Lung (tissue), 12 donors: ENCODE data around the gene BBS10. TPM values are rescaled to one million over a fixed set of nuclear protein-coding genes. Genes with fewer than 3 reads are reported as not detected.

ENCODE experiments used
- ATAC-seq: fragments of 200-7000 bp; cut with Tn5 transposase; one replicate; pipeline ENCODE4 v1.9.1; 2020; ENCODE audit warnings: moderate number of reproducible peaks; ENCODE audit not compliant: insufficient read depth, low FRiP score
- DNase-seq, 3 donors: peaks; one replicate each; pipeline ENCODE4 v3.0.0-alpha.2; 2013 to 2017
- H3K27ac ChIP-seq, 2 donors: one replicate each; pipeline ENCODE4 v1.5.1; 2013; ENCODE audit warnings: mild to moderate bottlenecking in 2 of 2, moderate library complexity in 2 of 2, control low read depth in 1 of 2, inconsistent platforms in 1 of 2, low read depth in 1 of 2, low read length in 1 of 2
- H3K27me3 ChIP-seq, 3 donors: one replicate each; pipeline ENCODE4 v1.5.1; 2013; ENCODE audit warnings: low read length in 2 of 3; ENCODE audit not compliant: control insufficient read depth in 3 of 3, insufficient read depth in 3 of 3
- H3K36me3 ChIP-seq, 4 donors: one replicate each; pipeline ENCODE4 v1.5.1; 2013; ENCODE audit warnings: low read length in 4 of 4, mild to moderate bottlenecking in 1 of 4, moderate library complexity in 1 of 4; ENCODE audit not compliant: control insufficient read depth in 4 of 4, insufficient read depth in 4 of 4
- H3K4me1 ChIP-seq, 5 donors: one replicate each; pipeline ENCODE4 v1.5.1; 2013; ENCODE audit warnings: low read length in 5 of 5, mild to moderate bottlenecking in 2 of 5, moderate library complexity in 1 of 5; ENCODE audit not compliant: control insufficient read depth in 5 of 5, insufficient read depth in 5 of 5
- H3K4me3 ChIP-seq: one replicate; pipeline ENCODE4 v1.5.1; 2013; ENCODE audit warnings: mild to moderate bottlenecking, control low read depth, moderate library complexity
- H3K9ac ChIP-seq, 2 donors: one replicate each; pipeline ENCODE4 v1.5.1; 2013; ENCODE audit warnings: low read length in 2 of 2, control low read depth in 1 of 2; ENCODE audit not compliant: insufficient read depth in 1 of 2
- H3K9me3 ChIP-seq, 4 donors: one replicate each; pipeline ENCODE4 v1.5.1; 2013; ENCODE audit warnings: low read length in 3 of 4, mild to moderate bottlenecking in 1 of 4, moderate library complexity in 1 of 4; ENCODE audit not compliant: control insufficient read depth in 4 of 4, insufficient read depth in 3 of 4
- WGBS, 2 donors: extraction: QIAGEN DNeasy Blood & Tissue Kit; methylation state at CpG; one replicate each; pipeline ENCODE4 v1.1.7; 2013; 5-methylcytosine and 5-hydroxymethylcytosine counted together
- polyA plus RNA-seq, 2 donors: library from polyadenylated mRNA; stranded (reverse); fragments of 200-250 nt; gene quantifications; one replicate each; pipeline ENCODE4 v1.2.1, GENCODE V29; 2013
- total RNA-seq, 2 donors: library from RNA; depleted of rRNA in 1 of 2; stranded (reverse); fragments of >200 nt in 1 of 2; gene quantifications; one replicate each; pipeline ENCODE4 v1.2.1, GENCODE V29; 2014 to 2021
- TF ChIP-seq, protein P1 (sequence below): IDR thresholded peaks from 2 replicates; pipeline ENCODE4 v1.5.1; 2012; ENCODE audit warnings: mild to moderate bottlenecking; ENCODE audit errors: control extremely low read depth, extremely low read depth
- donor health status: control.
- donor health status: control.
- donor health status: Bipolar disorder and iron deficiency.
- donor health status: healthy.
- donor health status: DM: yes; HTN: yes; CAD: no.

BBS10 gene
- total and polyA plus RNA-seq, 4 donors: 5.1 to 28.9 (median 8.8) TPM

DNA sequence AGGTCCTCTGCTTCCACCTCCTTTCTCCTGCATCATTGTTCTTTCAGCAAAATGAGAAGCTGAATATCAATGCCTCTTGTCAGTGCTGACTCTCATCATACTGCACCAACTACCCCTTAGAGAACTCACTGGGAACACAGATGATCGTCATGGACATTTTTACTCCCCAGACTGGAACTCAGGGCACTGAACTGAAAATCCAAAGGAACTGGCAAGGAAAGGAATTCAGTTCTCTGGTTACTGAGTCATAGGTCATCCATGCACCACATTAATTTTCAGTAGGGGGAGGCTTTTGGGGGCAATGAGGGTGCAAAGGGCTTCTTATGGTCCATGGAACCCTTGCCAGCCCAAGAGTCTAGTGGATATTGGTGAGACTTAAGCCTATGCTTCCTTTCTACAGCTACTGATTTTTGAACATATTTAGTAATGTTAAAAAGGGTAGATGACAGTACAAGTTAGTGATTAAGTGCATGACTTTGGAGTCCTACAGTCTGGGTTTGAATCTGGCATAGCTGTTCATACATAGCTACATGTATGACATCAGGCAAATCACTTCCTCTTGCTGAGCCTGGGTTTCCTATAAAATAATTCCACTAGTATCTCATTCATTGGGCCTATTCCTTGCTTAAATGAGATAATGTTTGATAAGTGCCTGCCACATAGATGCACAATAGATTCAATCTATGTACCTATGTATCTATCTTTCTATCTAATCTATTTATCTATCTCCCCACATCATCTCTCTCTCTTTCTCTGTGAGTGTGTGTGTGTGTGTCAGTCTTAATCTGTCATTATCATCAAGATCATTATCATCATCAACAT is 29.2 kb downstream of the BBS10 start:
- no peak overlapping the region for H3K9ac ChIP-seq
- no peaks in the 10 kb centered on the region for H3K4me1 ChIP-seq
- no peak for DNase-seq
- H3K9me3 ChIP-seq: no peaks in the 10 kb centered on the region
- 92 to 96% methylated on average over 1 of the region's 1 CpG for WGBS, 2 donors
- H3K4me3 ChIP-seq: no peak overlapping the region
- H3K36me3 ChIP-seq: no peaks in the 10 kb centered on the region
- TF ChIP-seq, protein P1, sequence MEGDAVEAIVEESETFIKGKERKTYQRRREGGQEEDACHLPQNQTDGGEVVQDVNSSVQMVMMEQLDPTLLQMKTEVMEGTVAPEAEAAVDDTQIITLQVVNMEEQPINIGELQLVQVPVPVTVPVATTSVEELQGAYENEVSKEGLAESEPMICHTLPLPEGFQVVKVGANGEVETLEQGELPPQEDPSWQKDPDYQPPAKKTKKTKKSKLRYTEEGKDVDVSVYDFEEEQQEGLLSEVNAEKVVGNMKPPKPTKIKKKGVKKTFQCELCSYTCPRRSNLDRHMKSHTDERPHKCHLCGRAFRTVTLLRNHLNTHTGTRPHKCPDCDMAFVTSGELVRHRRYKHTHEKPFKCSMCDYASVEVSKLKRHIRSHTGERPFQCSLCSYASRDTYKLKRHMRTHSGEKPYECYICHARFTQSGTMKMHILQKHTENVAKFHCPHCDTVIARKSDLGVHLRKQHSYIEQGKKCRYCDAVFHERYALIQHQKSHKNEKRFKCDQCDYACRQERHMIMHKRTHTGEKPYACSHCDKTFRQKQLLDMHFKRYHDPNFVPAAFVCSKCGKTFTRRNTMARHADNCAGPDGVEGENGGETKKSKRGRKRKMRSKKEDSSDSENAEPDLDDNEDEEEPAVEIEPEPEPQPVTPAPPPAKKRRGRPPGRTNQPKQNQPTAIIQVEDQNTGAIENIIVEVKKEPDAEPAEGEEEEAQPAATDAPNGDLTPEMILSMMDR: no peak
- H3K27me3 ChIP-seq: no peaks in the 10 kb centered on the region
- H3K27ac ChIP-seq: no peak overlapping the region
- ATAC-seq: no peak

DNA sequence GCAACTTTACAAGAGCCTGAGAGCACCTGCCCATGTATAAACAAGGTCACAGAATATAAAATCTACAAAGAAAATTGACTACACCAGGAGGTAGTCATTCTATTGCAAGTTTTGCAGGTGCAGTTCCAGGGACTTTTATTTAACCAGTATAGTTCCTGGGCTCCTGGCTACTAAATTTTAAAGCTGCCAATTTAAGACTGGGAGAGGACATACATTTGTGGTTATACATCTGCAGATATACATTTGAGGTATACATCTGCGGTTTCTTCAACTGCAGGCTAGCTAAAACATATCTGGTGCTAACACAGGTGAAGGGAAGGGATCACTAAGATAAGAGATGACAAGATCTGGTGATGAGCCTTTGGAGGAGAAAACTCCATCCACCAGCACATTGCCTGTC is 30.2 kb downstream of the BBS10 start:
- H3K36me3 ChIP-seq: no peaks in the 10 kb centered on the region
- no peak for ATAC-seq
- WGBS, 2 donors: 91 to 96% methylated on average over 1 of the region's 1 CpG
- no peaks in the 10 kb centered on the region for H3K9me3 ChIP-seq
- H3K27ac ChIP-seq: no peak overlapping the region
- TF ChIP-seq, protein P1: no peak
- no peak overlapping the region for H3K9ac ChIP-seq
- H3K4me3 ChIP-seq: no peak overlapping the region
- DNase-seq: no peak
- H3K27me3 ChIP-seq: no peaks in the 10 kb centered on the region
- no peaks in the 10 kb centered on the region for H3K4me1 ChIP-seq

DNA sequence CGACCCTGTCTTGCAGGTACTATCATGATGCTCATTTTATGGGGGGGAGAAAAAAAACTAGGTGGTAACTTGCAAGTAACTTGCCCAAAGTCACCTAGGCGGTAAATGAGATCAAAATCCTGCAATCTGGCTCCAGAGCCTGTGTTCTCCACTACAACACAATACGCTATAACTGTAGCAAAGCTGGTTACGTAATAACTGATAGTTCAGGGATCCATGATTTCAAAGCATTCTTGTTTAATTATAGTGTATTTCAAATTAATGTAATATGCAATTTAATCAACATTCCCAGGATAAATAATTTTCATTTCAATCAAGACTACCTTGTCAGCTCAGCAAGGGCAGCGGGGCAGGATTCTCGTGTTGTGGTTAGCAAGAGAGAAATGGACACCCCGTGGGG is 31.7 kb downstream of the BBS10 start:
- Histone ChIP-seq H3K9ac (no peak overlapping the region), H3K4me3 (no peak overlapping the region), H3K4me1 (no peaks in the 10 kb centered on the region), H3K9me3 (no peaks in the 10 kb centered on the region), H3K27ac (no peak overlapping the region), H3K36me3 (no peaks in the 10 kb centered on the region), H3K27me3 (no peaks in the 10 kb centered on the region)
- 90 to 97% methylated on average over 7 of the region's 7 CpGs for WGBS, 2 donors
- TF ChIP-seq, protein P1: no peak
- DNase-seq (no peak), ATAC-seq (no peak)
